GM18526 (cell line): ENCODE results near the gene PRF1.

Source experiments
- POLR2A ChIP-seq: IDR thresholded peaks from 3 replicates; pipeline ENCODE4 v1.6.1; 2011; ENCODE audit not compliant: insufficient read length; ENCODE audit errors: extremely low read depth

PRF1 gene

GRCh38 chr10:70558871-70559810 lies 43.4 kb downstream of the PRF1 start:
- no peak for TF ChIP-seq POLR2A

- TF ChIP-seq POLR2A: no peak
Measured at GRCh38 chr10:70558295-70558694, 44.2 kb downstream of the PRF1 start.

- no peak for TF ChIP-seq POLR2A
Measured at GRCh38 chr10:70557876-70558275, 44.7 kb downstream of the PRF1 start.

- TF ChIP-seq POLR2A: no peak
Measured at GRCh38 chr10:70557086-70557845, 45.3 kb downstream of the PRF1 start.

GRCh38 chr10:70555371-70555770 lies 47.2 kb downstream of the PRF1 start:
- no peak for TF ChIP-seq POLR2A

- TF ChIP-seq POLR2A: no peak
Measured at GRCh38 chr10:70552586-70552985, 50.0 kb downstream of the PRF1 start.

- no peak for TF ChIP-seq POLR2A
Measured at GRCh38 chr10:70551971-70552422, 50.5 kb downstream of the PRF1 start.

- TF ChIP-seq POLR2A: no peak
Measured at GRCh38 chr10:70551466-70551865, 51.1 kb downstream of the PRF1 start.

- no peak for TF ChIP-seq POLR2A
Measured at GRCh38 chr10:70550459-70550858, 52.1 kb downstream of the PRF1 start.

- TF ChIP-seq POLR2A: no peak
Measured at GRCh38 chr10:70549962-70550458, 52.5 kb downstream of the PRF1 start.

- no peak for TF ChIP-seq POLR2A
Measured at GRCh38 chr10:70549351-70549961, 53.1 kb downstream of the PRF1 start.
